Peyer's patch (tissue), 4 donors: ENCODE data around the gene RSPH9.

ENCODE experiments used
- POLR2A ChIP-seq, 2 donors: fragments of 450-650 bp; IDR thresholded peaks; one replicate each; pipeline ENCODE4 v1.5.1; 2017; ENCODE audit warnings: antibody characterized with exemption in 2 of 2, mild to moderate bottlenecking in 2 of 2, moderate library complexity in 2 of 2
- TF ChIP-seq, protein P1 (sequence below), 6 experiments: fragments of 450-650 bp in 4 of 6; fragments of 200-600 bp in 2 of 6; sonication (generic) in 1 of 6; IDR thresholded peaks; one replicate each; pipeline ENCODE4 v1.5.1; 2017 to 2019; ENCODE audit warnings: antibody characterized with exemption in 6 of 6, mild to moderate bottlenecking in 3 of 6, moderate library complexity in 1 of 6

DNA sequence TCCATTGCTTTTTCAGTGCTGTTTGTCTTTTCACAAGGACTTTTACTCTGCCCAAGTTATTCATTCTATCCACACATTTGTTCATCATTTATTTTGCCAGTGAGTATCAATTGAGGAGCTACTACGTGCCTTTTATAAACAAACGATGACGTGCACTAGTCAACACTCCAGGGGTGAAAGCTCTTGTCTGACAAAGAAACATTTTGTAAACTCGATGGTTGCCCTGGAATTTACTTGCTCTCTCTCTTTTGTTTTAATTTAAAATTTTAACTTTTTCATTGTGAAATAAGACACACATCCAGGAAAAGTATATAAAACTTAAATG is 51.1 kb downstream of the RSPH9 start:
- TF ChIP-seq, protein P1, sequence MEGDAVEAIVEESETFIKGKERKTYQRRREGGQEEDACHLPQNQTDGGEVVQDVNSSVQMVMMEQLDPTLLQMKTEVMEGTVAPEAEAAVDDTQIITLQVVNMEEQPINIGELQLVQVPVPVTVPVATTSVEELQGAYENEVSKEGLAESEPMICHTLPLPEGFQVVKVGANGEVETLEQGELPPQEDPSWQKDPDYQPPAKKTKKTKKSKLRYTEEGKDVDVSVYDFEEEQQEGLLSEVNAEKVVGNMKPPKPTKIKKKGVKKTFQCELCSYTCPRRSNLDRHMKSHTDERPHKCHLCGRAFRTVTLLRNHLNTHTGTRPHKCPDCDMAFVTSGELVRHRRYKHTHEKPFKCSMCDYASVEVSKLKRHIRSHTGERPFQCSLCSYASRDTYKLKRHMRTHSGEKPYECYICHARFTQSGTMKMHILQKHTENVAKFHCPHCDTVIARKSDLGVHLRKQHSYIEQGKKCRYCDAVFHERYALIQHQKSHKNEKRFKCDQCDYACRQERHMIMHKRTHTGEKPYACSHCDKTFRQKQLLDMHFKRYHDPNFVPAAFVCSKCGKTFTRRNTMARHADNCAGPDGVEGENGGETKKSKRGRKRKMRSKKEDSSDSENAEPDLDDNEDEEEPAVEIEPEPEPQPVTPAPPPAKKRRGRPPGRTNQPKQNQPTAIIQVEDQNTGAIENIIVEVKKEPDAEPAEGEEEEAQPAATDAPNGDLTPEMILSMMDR (IDR thresholded peaks at IDR 0.05): no peak
- TF ChIP-seq POLR2A (IDR thresholded peaks at IDR 0.05): no peak
